Skeletal muscle satellite cell (primary cell): Measurements from ENCODE around the gene EXOSC1. TPM values are rescaled to one million over a fixed set of nuclear protein-coding genes. Genes with fewer than 3 reads are reported as not detected.
"Not testable (repeated sequence)": the region's sequence is repeated elsewhere in the genome, so short reads cannot be mapped to it uniquely, and the experiment has no call there.

ENCODE experiments used
- H3K27me3 ChIP-seq: 2 replicates; pipeline ENCODE4 v1.7.0; 2013; ENCODE audit warnings: low read length; ENCODE audit not compliant: control insufficient read depth, insufficient read depth
- H3K36me3 ChIP-seq: 2 replicates; pipeline ENCODE4 v1.7.0; 2013; ENCODE audit warnings: mild to moderate bottlenecking, control low read depth, low read length; ENCODE audit not compliant: insufficient read depth
- H3K4me1 ChIP-seq: 2 replicates; pipeline ENCODE4 v1.7.0; 2013; ENCODE audit warnings: low read length; ENCODE audit not compliant: control insufficient read depth, insufficient read depth
- H3K4me2 ChIP-seq: 2 replicates; pipeline ENCODE4 v1.7.0; 2013; ENCODE audit warnings: mild to moderate bottlenecking, low read length
- H3K4me3 ChIP-seq: 2 replicates; pipeline ENCODE4 v1.7.0; 2013; ENCODE audit warnings: low read length
- H3K9ac ChIP-seq: 2 replicates; pipeline ENCODE4 v1.7.0; 2013; ENCODE audit warnings: mild to moderate bottlenecking, low read depth, low read length, moderate library complexity
- H3K9me3 ChIP-seq: replicated peaks from 2 replicates; pipeline ENCODE4 v1.7.0; 2013; ENCODE audit warnings: mild to moderate bottlenecking, control low read depth, low read length
- total RNA-seq: library from RNA; depleted of rRNA; stranded (reverse); fragments of >200 nt; gene quantifications from 2 replicates; pipeline ENCODE4 v1.2.3, GENCODE V29; 2012; rRNA removed

The EXOSC1 gene
- total RNA-seq = 30.6 and 40.3 TPM in 2 replicates

- Histone ChIP-seq H3K4me3 (peak within 1 kb of the TSS; percentile 97), H3K4me1 (peaks cover 22% of the 10 kb centered on the region), H3K9me3 (no peaks in the 10 kb centered on the region), H3K9ac (peak within 1 kb of the TSS; percentile 84), H3K36me3 (peaks cover 11% of the 10 kb centered on the region), H3K4me2 (peak within 1 kb of the TSS; percentile 88), H3K27me3 (no peaks in the 10 kb centered on the region)
Observed at GRCh38 chr10:97445722-97446639, at the start of gene EXOSC1, which contains the start of gene ZDHHC16. Gene EXOSC1, minus strand, starts transcription at chr10:97446006. Its CDS starts 21 bp downstream, at chr10:97445985. Gene ZDHHC16, plus strand, starts transcription at chr10:97446175. Its CDS starts 5,501 bp downstream, at chr10:97451676.

GRCh38 chr10:97494863-97495506 lies 49.2 kb upstream of the EXOSC1 start:
- Histone ChIP-seq H3K9me3 (no peaks in the 10 kb centered on the region), H3K4me1 (peaks cover 29% of the 10 kb centered on the region), H3K9ac (no peak overlapping the region), H3K4me2 (peak overlapping the region; percentile 40), H3K36me3 (peaks cover 2% of the 10 kb centered on the region), H3K4me3 (no peak overlapping the region), H3K27me3 (no peaks in the 10 kb centered on the region)

DNA sequence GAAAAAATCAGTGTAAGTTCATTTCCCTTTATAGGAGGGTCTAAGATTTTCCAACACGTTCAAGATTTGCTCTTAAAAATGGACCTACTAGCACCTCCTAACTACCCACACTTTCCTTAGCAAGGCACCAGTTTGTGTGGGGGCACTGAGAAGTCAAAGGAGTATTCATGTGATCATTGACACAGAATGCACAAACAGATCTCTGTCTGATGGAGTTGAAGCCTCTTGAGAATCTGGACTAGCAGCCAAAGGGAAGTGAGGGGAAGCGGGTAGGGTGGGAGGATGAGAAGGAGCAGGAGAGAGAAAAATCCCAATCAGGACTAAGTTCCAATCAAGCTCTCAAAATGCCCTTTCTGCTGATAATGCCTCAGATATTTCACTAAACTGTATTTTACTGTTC lies 48.3 kb upstream of the EXOSC1 start:
- H3K4me1 ChIP-seq = peaks cover 27% of the 10 kb centered on the region
- no peak overlapping the region for H3K9ac ChIP-seq
- no peaks in the 10 kb centered on the region for H3K27me3 ChIP-seq
- H3K4me3 ChIP-seq = no peak overlapping the region
- peaks cover 2% of the 10 kb centered on the region for H3K36me3 ChIP-seq
- H3K9me3 ChIP-seq = no peaks in the 10 kb centered on the region
- peak overlapping the region; percentile 18 for H3K4me2 ChIP-seq

- H3K9me3 ChIP-seq = no peaks in the 10 kb centered on the region
- H3K4me1 ChIP-seq = peaks cover 21% of the 10 kb centered on the region
- H3K27me3 ChIP-seq = no peaks in the 10 kb centered on the region
- peak overlapping the region; percentile 28 for H3K4me2 ChIP-seq
- no peak overlapping the region for H3K4me3 ChIP-seq
- peaks cover 6% of the 10 kb centered on the region for H3K36me3 ChIP-seq
- no peak overlapping the region for H3K9ac ChIP-seq
Observed at GRCh38 chr10:97490592-97490991, 44.8 kb upstream of the EXOSC1 start.

DNA sequence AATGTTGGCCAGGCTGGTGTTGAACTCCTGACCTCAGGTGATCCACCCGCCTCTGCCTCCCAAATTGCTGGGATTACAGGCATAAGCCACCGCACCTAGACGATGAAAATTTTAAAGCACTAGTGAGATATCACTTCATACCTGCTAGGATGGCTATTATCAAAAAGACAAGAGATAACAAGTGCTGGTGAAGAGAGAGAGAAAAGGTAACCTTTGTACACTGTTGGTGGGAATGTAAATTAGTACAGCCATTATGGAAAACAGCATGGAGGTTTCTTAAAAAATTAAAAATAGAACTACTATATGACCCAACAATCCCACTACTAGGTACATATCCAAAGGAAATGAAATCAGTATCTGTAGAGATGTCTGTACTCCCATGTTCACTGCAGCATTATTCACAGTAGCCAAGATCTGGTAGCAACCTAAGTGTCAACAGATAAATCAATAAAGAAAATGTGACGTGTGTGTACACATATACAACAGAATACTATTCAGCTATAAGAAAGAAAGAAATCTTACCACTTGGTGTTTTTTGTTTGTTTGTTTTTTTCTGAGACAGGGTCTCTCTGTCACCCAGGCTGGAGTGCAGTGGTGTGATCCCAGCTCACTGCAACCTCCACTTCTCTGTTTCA lies 40.0 kb upstream of the EXOSC1 start:
- peaks cover 24% of the 10 kb centered on the region for H3K36me3 ChIP-seq
- no peak overlapping the region for H3K4me3 ChIP-seq
- no peak overlapping the region for H3K9ac ChIP-seq
- no peaks in the 10 kb centered on the region for H3K9me3 ChIP-seq
- no peaks in the 10 kb centered on the region for H3K27me3 ChIP-seq
- peaks cover 5% of the 10 kb centered on the region for H3K4me1 ChIP-seq
- H3K4me2 ChIP-seq = no peak overlapping the region

DNA sequence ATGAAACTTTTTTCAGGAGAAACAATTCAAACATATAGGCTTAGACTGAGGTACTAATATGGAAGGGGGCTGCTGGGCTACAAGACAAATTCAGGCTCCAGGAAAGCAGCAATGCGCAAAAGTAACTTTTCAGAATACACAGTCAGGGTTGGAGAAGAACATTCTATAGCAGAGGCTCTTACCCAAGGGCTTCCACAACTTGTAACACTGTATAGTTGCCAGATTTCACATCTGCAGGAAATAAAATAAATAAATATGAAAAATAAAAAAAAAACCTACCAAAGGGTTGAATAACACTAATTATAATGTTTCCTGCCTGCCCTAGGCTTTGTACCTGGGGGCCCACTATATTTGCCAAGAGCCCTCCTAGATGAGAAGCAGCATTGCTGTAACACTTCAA lies 38.1 kb upstream of the EXOSC1 start:
- H3K9me3 ChIP-seq = no peaks in the 10 kb centered on the region
- no peaks in the 10 kb centered on the region for H3K27me3 ChIP-seq
- peaks cover 11% of the 10 kb centered on the region for H3K4me1 ChIP-seq
- no peak overlapping the region for H3K4me3 ChIP-seq
- H3K4me2 ChIP-seq = no peak overlapping the region
- no peak overlapping the region for H3K9ac ChIP-seq
- peaks cover 37% of the 10 kb centered on the region for H3K36me3 ChIP-seq

DNA sequence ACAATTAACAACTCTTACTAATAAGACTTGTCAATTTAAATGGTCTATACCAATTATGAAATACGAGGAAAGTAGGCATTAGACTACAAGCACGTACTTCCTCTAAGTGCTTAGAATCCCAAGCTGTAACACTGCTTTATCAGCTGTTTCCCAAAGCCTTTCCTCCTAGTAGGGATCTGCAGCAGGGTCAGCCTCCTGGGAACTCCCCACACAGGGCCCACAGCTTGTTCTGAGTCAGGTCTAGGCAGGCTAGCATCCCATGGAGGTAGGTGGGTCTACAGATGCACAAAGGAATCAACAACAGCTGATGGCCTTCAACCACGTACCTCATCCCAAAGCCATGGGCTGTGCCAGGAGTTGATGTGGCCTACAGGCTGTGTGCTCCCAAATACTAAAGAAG lies 37.7 kb upstream of the EXOSC1 start:
- Histone ChIP-seq H3K36me3 (peaks cover 39% of the 10 kb centered on the region), H3K4me3 (no peak overlapping the region), H3K9ac (no peak overlapping the region), H3K4me1 (peaks cover 11% of the 10 kb centered on the region), H3K4me2 (no peak overlapping the region), H3K9me3 (no peaks in the 10 kb centered on the region), H3K27me3 (no peaks in the 10 kb centered on the region)

DNA sequence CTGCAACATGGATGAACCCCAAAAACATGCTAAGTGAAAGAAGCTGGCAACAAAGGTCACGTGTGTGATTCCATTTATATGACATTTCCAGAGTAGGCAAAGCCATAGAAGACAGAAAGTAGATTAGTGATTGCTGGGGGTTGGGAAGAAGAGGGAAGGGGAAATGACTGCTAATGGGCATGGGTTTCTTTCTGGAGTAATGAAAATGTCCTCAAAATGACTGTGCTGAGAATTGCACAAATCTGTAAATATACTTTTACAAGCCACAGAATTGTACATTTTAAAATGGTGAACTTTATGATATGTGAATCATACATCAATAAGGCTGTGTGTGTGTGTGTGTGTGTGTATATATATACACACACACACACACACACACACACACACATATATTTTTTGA lies 36.6 kb upstream of the EXOSC1 start:
- Histone ChIP-seq H3K9me3 (no peaks in the 10 kb centered on the region), H3K36me3 (peaks cover 49% of the 10 kb centered on the region), H3K4me3 (no peak overlapping the region), H3K4me1 (peaks cover 11% of the 10 kb centered on the region), H3K4me2 (no peak overlapping the region), H3K27me3 (no peaks in the 10 kb centered on the region), H3K9ac (no peak overlapping the region)

- H3K9me3 ChIP-seq = no peaks in the 10 kb centered on the region
- H3K4me1 ChIP-seq = peaks cover 19% of the 10 kb centered on the region
- H3K27me3 ChIP-seq = no peaks in the 10 kb centered on the region
- H3K9ac ChIP-seq = no peak overlapping the region
- H3K4me2 ChIP-seq = no peak overlapping the region
- H3K36me3 ChIP-seq = peaks cover 61% of the 10 kb centered on the region
- H3K4me3 ChIP-seq = no peak overlapping the region
Observed at GRCh38 chr10:97481071-97481470, 35.3 kb upstream of the EXOSC1 start.

- no peaks in the 10 kb centered on the region for H3K27me3 ChIP-seq
- H3K9me3 ChIP-seq = no peaks in the 10 kb centered on the region
- H3K4me2 ChIP-seq = no peak overlapping the region
- peaks cover 25% of the 10 kb centered on the region for H3K4me1 ChIP-seq
- H3K36me3 ChIP-seq = peaks cover 63% of the 10 kb centered on the region
- H3K4me3 ChIP-seq = no peak overlapping the region
- no peak overlapping the region for H3K9ac ChIP-seq
Observed at GRCh38 chr10:97479939-97480338, 34.1 kb upstream of the EXOSC1 start.

DNA sequence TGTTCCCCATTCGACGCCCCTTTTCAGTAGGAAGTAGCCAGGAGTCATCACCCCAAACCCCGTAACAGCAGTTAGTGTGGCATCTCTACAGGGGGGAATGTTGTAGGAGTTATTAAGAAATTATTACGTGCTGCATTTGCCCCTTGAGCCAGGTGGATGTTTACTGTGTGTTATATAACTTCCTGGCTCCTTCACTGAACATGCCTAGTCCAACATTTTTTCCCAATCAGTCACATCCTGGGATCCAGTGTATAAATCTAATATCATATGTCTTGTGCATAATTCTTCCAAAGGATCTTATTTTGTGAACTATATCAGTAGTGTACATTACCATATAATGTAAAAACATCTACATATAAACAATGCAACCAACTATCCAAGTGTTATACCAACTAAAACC lies 33.6 kb upstream of the EXOSC1 start:
- Histone ChIP-seq H3K4me1 (peaks cover 25% of the 10 kb centered on the region), H3K36me3 (peaks cover 68% of the 10 kb centered on the region)
- H3K9ac ChIP-seq, H3K9me3 ChIP-seq, H3K4me2 ChIP-seq, H3K4me3 ChIP-seq, H3K27me3 ChIP-seq: not testable (repeated sequence)
